Right lobe of liver (tissue), 4 donors: ENCODE measurements around the gene PIP5K1B.

ENCODE experiments used
- CTCF ChIP-seq, 4 donors: fragments of 200-600 bp in 3 of 4; fragments of 450-650 bp in 1 of 4; IDR thresholded peaks; one replicate each; pipeline versions ENCODE4 v1.5.1 to v1.8.0; 2016 to 2022; ENCODE audit warnings: antibody characterized with exemption in 4 of 4, mild to moderate bottlenecking in 2 of 4
- POLR2A ChIP-seq: fragments of 450-650 bp; IDR thresholded peaks from one replicate; pipeline ENCODE4 v1.6.1; 2017; ENCODE audit warnings: antibody characterized with exemption, mild to moderate bottlenecking
- donor health status: DM: no; HTN: no; CAD: no.
- donor health status: DM: no; HTN: no; CAD: no.
- donor health status: DM: no; HTN: yes; CAD: no.

GRCh38 chr9:68974431-68974830 lies 269.4 kb downstream of the PIP5K1B start:
- TF ChIP-seq CTCF (IDR thresholded peaks at IDR 0.05) (no peak), POLR2A (no peak)
